HepG2 (cell line): Measurements from ENCODE around the gene FBXL20. TPM values are rescaled to one million over a fixed set of nuclear protein-coding genes. Genes with fewer than 3 reads are reported as not detected.

Experiments
- ATAC-seq: fragments of 200-7000 bp; cut with Tn5 transposase; 3 replicates; pipeline ENCODE4 v1.9.1; 2020; ENCODE audit warnings: mild to moderate bottlenecking, moderate library complexity
- BruUV-seq: library from RNA; stranded (reverse); fragments of 400-500 nt; replicated peaks from 2 replicates; lab custom pipeline; 2021; lab: Mats Ljungman, UMichigan
- CTCF ChIA-PET: fragments of 300-600 bp; formaldehyde crosslinking; extraction: SDS; loops from one replicate; lab custom pipeline; 2021; ENCODE audit warnings: low total read pairs, inconsistent platforms, low intra/inter-chr PET ratio; lab: Yijun Ruan, JAX
- POLR2A ChIA-PET: fragments of 350-600 bp; sonication (Branson Sonifier 250); formaldehyde crosslinking; loops from one replicate; lab custom pipeline; 2020; ENCODE audit warnings: antibody characterized with exemption, inconsistent platforms; lab: Yijun Ruan, JAX
- DNase-seq: peaks from one replicate; pipeline ENCODE4 v3.0.0-alpha.2; 2015; ENCODE audit warnings: low spot score
- FAIRE-seq: peaks from 3 replicates; lab custom pipeline; 2011; peaks lifted over from hg19 to GRCh38; lab: Jason Lieb, UNC
- H2AFZ ChIP-seq: one replicate; pipeline ENCODE4 v1.6.1; 2011; ENCODE audit warnings: low read length, inconsistent platforms
- H3K27ac ChIP-seq: fragments of 300-600 bp; 3 replicates; pipeline ENCODE4 v1.8.0; 2011; ENCODE audit warnings: mixed run types, mild to moderate bottlenecking, mixed read lengths, low read length, inconsistent platforms; ENCODE audit not compliant: insufficient read depth; ENCODE audit errors: extremely low read length
- H3K27me3 ChIP-seq, 2 experiments: fragments of 200-600 bp in 1 of 2; 2 replicates in 1 of 2; 3 replicates in 1 of 2; pipeline versions ENCODE4 v1.6.0 to v1.8.0; 2011; ENCODE audit warnings: low read length in 2 of 2, mild to moderate bottlenecking in 2 of 2, moderate library complexity in 2 of 2, inconsistent platforms in 1 of 2; ENCODE audit not compliant: insufficient read depth in 2 of 2, control insufficient read depth in 1 of 2
- H3K36me3 ChIP-seq, 2 experiments: fragments of 200-600 bp in 1 of 2; replicated peaks in 1 of 2; 2 replicates in 1 of 2; 3 replicates in 1 of 2; pipeline versions ENCODE4 v1.5.1 to v1.8.0; 2011; ENCODE audit warnings: low read length in 2 of 2, inconsistent platforms in 1 of 2; ENCODE audit not compliant: insufficient read depth in 2 of 2, control insufficient read depth in 1 of 2
- H3K4me1 ChIP-seq: 2 replicates; pipeline ENCODE4 v1.5.1; 2012; ENCODE audit warnings: low read length, inconsistent platforms; ENCODE audit not compliant: insufficient read depth
- H3K4me2 ChIP-seq: 2 replicates; pipeline ENCODE4 v1.6.0; 2011; ENCODE audit warnings: low read depth, low read length, inconsistent platforms
- H3K4me3 ChIP-seq, 3 experiments: fragments of 200-600 bp in 1 of 3; sonication (generic), shearing (Covaris generic) in 1 of 3; replicated peaks in 1 of 3; 2 replicates each; pipeline ENCODE4 v1.5.1; 2011 to 2016; ENCODE audit warnings: low read length in 3 of 3, inconsistent platforms in 2 of 3, low read depth in 2 of 3, mild to moderate bottlenecking in 2 of 3, control low read depth in 1 of 3, mixed read lengths in 1 of 3; ENCODE audit not compliant: insufficient read depth in 1 of 3
- H3K79me2 ChIP-seq: one replicate; pipeline ENCODE4 v1.6.1; 2011; ENCODE audit warnings: low read length, inconsistent platforms; ENCODE audit not compliant: insufficient read depth
- H3K9ac ChIP-seq: 2 replicates; pipeline ENCODE4 v1.6.0; 2011; ENCODE audit warnings: mild to moderate bottlenecking, low read depth, low read length, inconsistent platforms; ENCODE audit not compliant: insufficient read depth
- H3K9me3 ChIP-seq: 2 replicates; pipeline ENCODE4 v1.5.1; 2012; ENCODE audit warnings: mild to moderate bottlenecking, low read length
- H4K20me1 ChIP-seq: 2 replicates; pipeline ENCODE4 v1.6.0; 2011; ENCODE audit warnings: inconsistent platforms, mild to moderate bottlenecking, low read length, moderate library complexity; ENCODE audit not compliant: insufficient read depth
- KAT8 ChIP-seq: IDR thresholded peaks from 2 replicates; pipeline ENCODE4 v1.6.1; 2016; ENCODE audit warnings: missing genetic modification reagents, missing compliant biosample characterization
- SMAD1 ChIP-seq: sonication (generic); formaldehyde crosslinking; IDR thresholded peaks from 2 replicates; pipeline ENCODE4 v1.4.0; 2020; ENCODE audit warnings: missing genetic modification reagents, low read depth, mild to moderate bottlenecking, borderline replicate concordance
- SNRNP70 ChIP-seq: fragments of 200-400 bp; formaldehyde crosslinking; IDR thresholded peaks from 2 replicates; pipeline ENCODE4 v1.6.1; 2017; ENCODE audit warnings: mild to moderate bottlenecking, low read depth, low read length, moderate library complexity
- STAT5B ChIP-seq: sonication (generic); formaldehyde crosslinking; IDR thresholded peaks from 2 replicates; pipeline ENCODE4 v1.4.0; 2020; ENCODE audit warnings: missing genetic modification reagents
- ZMYM3 ChIP-seq: sonication (generic); formaldehyde crosslinking; IDR thresholded peaks from 2 replicates; pipeline ENCODE4 v1.5.1; 2020; ENCODE audit warnings: mild to moderate bottlenecking, missing genetic modification reagents
- ZNF30 ChIP-seq: sonication (generic); formaldehyde crosslinking; IDR thresholded peaks from 2 replicates; pipeline ENCODE4 v1.5.0; 2020; ENCODE audit warnings: mild to moderate bottlenecking, missing genetic modification reagents
- ZNF432 ChIP-seq: sonication (generic); formaldehyde crosslinking; IDR thresholded peaks from 2 replicates; pipeline ENCODE4 v1.5.0; 2020; ENCODE audit warnings: missing genetic modification reagents, mild to moderate bottlenecking, borderline replicate concordance
- ZSCAN22 ChIP-seq: sonication (generic); formaldehyde crosslinking; IDR thresholded peaks from 2 replicates; pipeline ENCODE4 v1.4.0; 2020; ENCODE audit warnings: mild to moderate bottlenecking, missing genetic modification reagents
- WGBS: methylation state at CpG from one replicate; pipeline ENCODE4 v1.1.6; 2017; ENCODE audit warnings: low lambda C conversion rate; 5-methylcytosine and 5-hydroxymethylcytosine counted together
- in situ Hi-C: cut with HindIII; loops from 2 replicates; pipeline ENCODE4 v1.10.0; 2017; ENCODE audit warnings: low pct_unique_long_range_greater_than_20kb; ENCODE audit not compliant: extremely low pct_ligation_motif_present
- intact Hi-C: fragments of 100-400 bp; cut with micrococcal nuclease; formaldehyde crosslinking; loops from one replicate; pipeline ENCODE4 v1.10.0; 2022; ENCODE audit not compliant: unreplicated experiment
- polyA plus RNA-seq, 8 experiments: library from polyadenylated mRNA; depleted of rRNA in 3 of 8; stranded (reverse) in 7 of 8; unstranded in 1 of 8; fragments of >200 nt; fragmentation: Illumina TruSeq in 4 of 8; extraction: Trizol in 4 of 8; gene quantifications; 2 replicates each; pipeline versions ENCODE4 v1.2.1 to v1.2.3, GENCODE V29; 2011 to 2016; ENCODE audit warnings: low read depth in 4 of 8, missing spikeins in 1 of 8, mixed read lengths in 1 of 8; ENCODE audit not compliant: insufficient read depth in 1 of 8
- total RNA-seq, 5 experiments: library from RNA; depleted of rRNA; stranded (reverse); fragments of >200 nt; fragmentation: Illumina TruSeq; extraction: Trizol; gene quantifications; 2 replicates each; pipeline ENCODE4 v1.2.3, GENCODE V29; 2016; ENCODE audit warnings: low read depth in 1 of 5
- TF ChIP-seq, protein P1 (sequence below): sonication (generic); formaldehyde crosslinking; IDR thresholded peaks from 2 replicates; pipeline ENCODE4 v1.8.1; 2023; ENCODE audit warnings: mild to moderate bottlenecking, missing genetic modification reagents, borderline replicate concordance
- TF ChIP-seq, protein P2 (sequence below): sonication (generic); formaldehyde crosslinking; IDR thresholded peaks from 2 replicates; pipeline ENCODE4 v1.5.0; 2020; ENCODE audit warnings: missing genetic modification reagents, mild to moderate bottlenecking, borderline replicate concordance
- TF ChIP-seq, protein P3 (sequence below): sonication (generic); formaldehyde crosslinking; conservative IDR thresholded peaks from 2 replicates; pipeline ENCODE4 v1.4.0; 2020; ENCODE audit warnings: missing genetic modification reagents
- TF ChIP-seq, protein P4 (sequence below): IDR thresholded peaks from 2 replicates; pipeline ENCODE4 v1.6.1; 2018; ENCODE audit warnings: missing genetic modification reagents
- TF ChIP-seq, protein P5 (sequence below): sonication (generic); formaldehyde crosslinking; IDR thresholded peaks from 2 replicates; pipeline ENCODE4 v1.4.0; 2020; ENCODE audit warnings: low read depth, mild to moderate bottlenecking, missing genetic modification reagents

FBXL20 gene
- total and polyA plus RNA-seq, 2 of the 13 experiments (the other 11 are each of a cell fraction or from before 2014, with no cell fraction given) = 10.2 to 10.3 TPM

DNA sequence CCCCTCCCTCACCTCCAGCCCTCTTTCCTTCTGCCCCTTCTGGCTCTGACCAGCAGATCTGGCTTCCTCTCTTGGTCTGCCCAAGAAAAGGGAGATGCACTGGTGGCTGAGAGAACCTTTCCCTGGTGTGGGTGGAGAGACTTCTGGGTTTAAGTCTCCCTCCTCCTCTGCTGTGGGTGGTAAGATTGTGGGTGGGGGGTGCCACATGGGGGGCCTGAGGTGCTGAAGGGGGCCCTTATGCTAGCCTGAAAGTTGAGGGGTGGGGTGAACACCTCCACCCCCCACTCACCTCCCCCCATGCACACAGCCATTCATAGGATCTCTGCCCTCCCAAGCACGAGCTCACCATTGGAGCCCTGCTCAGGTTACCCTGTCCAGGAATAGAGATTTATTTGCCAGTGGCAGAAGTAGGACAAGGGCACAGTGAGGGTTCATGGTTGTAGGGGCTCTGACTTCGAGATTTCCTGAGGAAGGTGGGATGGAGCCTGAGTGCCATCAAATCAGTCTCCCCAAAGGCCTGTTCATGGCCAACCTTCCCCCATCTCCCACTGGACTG, 174.0 kb downstream of the FBXL20 start:
- no peak for FAIRE-seq
- DNase-seq = no peak
- in situ Hi-C loops = no loop called here
- TF ChIP-seq ZNF30 (CRISPR knock-in tag) (no peak), ZSCAN22 (CRISPR knock-in tag) (no peak), KAT8 (no peak), SNRNP70 (no peak), SMAD1 (no peak), STAT5B (CRISPR knock-in tag) (no peak), ZMYM3 (CRISPR knock-in tag) (no peak), ZNF432 (CRISPR knock-in tag) (no peak)
- TF ChIP-seq, protein P1, sequence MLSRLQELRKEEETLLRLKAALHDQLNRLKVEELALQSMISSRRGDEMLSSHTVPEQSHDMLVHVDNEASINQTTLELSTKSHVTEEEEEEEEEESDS (CRISPR knock-in tag) = no peak
- TF ChIP-seq, protein P2, sequence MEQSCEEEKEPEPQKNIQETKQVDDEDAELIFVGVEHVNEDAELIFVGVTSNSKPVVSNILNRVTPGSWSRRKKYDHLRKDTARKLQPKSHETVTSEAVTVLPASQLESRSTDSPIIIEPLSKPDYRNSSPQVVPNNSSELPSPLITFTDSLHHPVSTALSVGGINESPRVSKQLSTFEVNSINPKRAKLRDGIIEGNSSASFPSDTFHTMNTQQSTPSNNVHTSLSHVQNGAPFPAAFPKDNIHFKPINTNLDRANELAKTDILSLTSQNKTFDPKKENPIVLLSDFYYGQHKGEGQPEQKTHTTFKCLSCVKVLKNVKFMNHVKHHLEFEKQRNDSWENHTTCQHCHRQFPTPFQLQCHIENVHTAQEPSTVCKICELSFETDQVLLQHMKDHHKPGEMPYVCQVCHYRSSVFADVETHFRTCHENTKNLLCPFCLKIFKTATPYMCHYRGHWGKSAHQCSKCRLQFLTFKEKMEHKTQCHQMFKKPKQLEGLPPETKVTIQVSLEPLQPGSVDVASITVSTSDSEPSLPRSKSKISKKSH = no peak
- TF ChIP-seq, protein P3, sequence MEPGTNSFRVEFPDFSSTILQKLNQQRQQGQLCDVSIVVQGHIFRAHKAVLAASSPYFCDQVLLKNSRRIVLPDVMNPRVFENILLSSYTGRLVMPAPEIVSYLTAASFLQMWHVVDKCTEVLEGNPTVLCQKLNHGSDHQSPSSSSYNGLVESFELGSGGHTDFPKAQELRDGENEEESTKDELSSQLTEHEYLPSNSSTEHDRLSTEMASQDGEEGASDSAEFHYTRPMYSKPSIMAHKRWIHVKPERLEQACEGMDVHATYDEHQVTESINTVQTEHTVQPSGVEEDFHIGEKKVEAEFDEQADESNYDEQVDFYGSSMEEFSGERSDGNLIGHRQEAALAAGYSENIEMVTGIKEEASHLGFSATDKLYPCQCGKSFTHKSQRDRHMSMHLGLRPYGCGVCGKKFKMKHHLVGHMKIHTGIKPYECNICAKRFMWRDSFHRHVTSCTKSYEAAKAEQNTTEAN (CRISPR knock-in tag) = no peak
- TF ChIP-seq, protein P4, sequence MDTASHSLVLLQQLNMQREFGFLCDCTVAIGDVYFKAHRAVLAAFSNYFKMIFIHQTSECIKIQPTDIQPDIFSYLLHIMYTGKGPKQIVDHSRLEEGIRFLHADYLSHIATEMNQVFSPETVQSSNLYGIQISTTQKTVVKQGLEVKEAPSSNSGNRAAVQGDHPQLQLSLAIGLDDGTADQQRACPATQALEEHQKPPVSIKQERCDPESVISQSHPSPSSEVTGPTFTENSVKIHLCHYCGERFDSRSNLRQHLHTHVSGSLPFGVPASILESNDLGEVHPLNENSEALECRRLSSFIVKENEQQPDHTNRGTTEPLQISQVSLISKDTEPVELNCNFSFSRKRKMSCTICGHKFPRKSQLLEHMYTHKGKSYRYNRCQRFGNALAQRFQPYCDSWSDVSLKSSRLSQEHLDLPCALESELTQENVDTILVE (CRISPR knock-in tag) = no peak
- TF ChIP-seq, protein P5, sequence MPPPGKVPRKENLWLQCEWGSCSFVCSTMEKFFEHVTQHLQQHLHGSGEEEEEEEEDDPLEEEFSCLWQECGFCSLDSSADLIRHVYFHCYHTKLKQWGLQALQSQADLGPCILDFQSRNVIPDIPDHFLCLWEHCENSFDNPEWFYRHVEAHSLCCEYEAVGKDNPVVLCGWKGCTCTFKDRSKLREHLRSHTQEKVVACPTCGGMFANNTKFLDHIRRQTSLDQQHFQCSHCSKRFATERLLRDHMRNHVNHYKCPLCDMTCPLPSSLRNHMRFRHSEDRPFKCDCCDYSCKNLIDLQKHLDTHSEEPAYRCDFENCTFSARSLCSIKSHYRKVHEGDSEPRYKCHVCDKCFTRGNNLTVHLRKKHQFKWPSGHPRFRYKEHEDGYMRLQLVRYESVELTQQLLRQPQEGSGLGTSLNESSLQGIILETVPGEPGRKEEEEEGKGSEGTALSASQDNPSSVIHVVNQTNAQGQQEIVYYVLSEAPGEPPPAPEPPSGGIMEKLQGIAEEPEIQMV (CRISPR knock-in tag) = no peak

More for the DNA sequence above, 174.0 kb downstream of the FBXL20 start:
- H3K27me3 ChIP-seq = peaks cover 28 to 78% of the 10 kb centered on the region in 2 experiments
- H3K4me2 ChIP-seq = no peak overlapping the region
- no peaks in the 10 kb centered on the region for H3K36me3 ChIP-seq
- ChIA-PET POLR2A (interaction anchor here (0.5 kb wide), 1 partner anchor 33 kb away, joined by 3 read pairs; no protein-coding TSS in a partner anchor), CTCF (no interaction called here)
- no peaks in the 10 kb centered on the region for H3K79me2 ChIP-seq
- no peak overlapping the region for H3K27ac ChIP-seq
- no peaks in the 10 kb centered on the region for H3K9me3 ChIP-seq
- WGBS = 0% methylated on average over 2 of the region's 2 CpGs
- no TSS peak for BruUV-seq
- intact Hi-C loops = no loop called here
- no peak overlapping the region for H3K9ac ChIP-seq
- H3K4me1 ChIP-seq = peaks cover 20% of the 10 kb centered on the region; the same call in 1 of the 2 replicates
- ATAC-seq = no peak
- no peak overlapping the region for H3K4me3 ChIP-seq
- no peaks in the 10 kb centered on the region for H4K20me1 ChIP-seq
- H2AFZ ChIP-seq = no peak overlapping the region
